SU-DHL-6 (cell line): ENCODE measurements around the gene GNG4.

Experiments used
- EZH2phosphoT487 ChIP-seq: fragments of 200-600 bp; sonication (generic), shearing (Covaris generic); conservative IDR thresholded peaks from 2 replicates; pipeline ENCODE4 v1.6.1; 2018; ENCODE audit warnings: mild to moderate bottlenecking, antibody characterized with exemption, low read length, moderate library complexity, mixed read lengths
- TF ChIP-seq, protein P1 (sequence below): fragments of 200-600 bp; sonication (generic); IDR thresholded peaks from one replicate; pipeline ENCODE4 v1.5.1; 2017; ENCODE audit warnings: antibody characterized with exemption, mild to moderate bottlenecking, low read length, moderate library complexity; ENCODE audit not compliant: insufficient read depth, poor library complexity, severe bottlenecking

DNA sequence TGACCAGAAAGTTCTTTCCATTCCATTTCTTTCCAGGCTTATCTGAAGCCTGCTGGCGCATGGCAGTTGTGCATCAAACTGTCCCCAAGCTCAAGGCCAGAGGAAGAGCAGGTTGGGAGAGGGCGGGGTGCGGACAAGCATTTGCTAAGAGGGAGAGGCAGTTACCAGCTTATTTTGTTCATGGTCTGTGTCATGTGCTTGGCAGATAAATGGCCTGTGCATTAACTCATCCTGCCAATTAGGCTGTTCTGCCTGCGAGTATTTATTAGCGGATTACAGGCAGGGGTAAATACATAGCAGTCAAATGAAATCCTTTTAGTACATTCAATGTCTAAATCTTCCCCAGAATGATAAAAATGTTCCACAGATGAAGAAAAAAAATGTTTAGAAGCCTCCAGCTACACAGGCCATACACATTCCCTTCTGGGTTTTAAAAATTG is 96.5 kb downstream of the GNG4 start:
- TF ChIP-seq, protein P1, sequence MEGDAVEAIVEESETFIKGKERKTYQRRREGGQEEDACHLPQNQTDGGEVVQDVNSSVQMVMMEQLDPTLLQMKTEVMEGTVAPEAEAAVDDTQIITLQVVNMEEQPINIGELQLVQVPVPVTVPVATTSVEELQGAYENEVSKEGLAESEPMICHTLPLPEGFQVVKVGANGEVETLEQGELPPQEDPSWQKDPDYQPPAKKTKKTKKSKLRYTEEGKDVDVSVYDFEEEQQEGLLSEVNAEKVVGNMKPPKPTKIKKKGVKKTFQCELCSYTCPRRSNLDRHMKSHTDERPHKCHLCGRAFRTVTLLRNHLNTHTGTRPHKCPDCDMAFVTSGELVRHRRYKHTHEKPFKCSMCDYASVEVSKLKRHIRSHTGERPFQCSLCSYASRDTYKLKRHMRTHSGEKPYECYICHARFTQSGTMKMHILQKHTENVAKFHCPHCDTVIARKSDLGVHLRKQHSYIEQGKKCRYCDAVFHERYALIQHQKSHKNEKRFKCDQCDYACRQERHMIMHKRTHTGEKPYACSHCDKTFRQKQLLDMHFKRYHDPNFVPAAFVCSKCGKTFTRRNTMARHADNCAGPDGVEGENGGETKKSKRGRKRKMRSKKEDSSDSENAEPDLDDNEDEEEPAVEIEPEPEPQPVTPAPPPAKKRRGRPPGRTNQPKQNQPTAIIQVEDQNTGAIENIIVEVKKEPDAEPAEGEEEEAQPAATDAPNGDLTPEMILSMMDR: no peak
- TF ChIP-seq EZH2phosphoT487: no peak
